UCSD-AML1 (cell line): Measurements from ENCODE around the gene CYP26B1.

Experiments used
- DNase-seq: peaks from one replicate; lab custom pipeline; 2025; ENCODE audit not compliant: unreplicated experiment; lab: John Stamatoyannopoulos, UW

CYP26B1 gene

GRCh38 chr2:72084584-72084976 lies 63.1 kb downstream of the CYP26B1 start:
- no peak for DNase-seq

- no peak for DNase-seq
Observed at GRCh38 chr2:72083751-72084583, 63.7 kb downstream of the CYP26B1 start.

GRCh38 chr2:72082887-72083286 lies 64.8 kb downstream of the CYP26B1 start:
- no peak for DNase-seq

DNA sequence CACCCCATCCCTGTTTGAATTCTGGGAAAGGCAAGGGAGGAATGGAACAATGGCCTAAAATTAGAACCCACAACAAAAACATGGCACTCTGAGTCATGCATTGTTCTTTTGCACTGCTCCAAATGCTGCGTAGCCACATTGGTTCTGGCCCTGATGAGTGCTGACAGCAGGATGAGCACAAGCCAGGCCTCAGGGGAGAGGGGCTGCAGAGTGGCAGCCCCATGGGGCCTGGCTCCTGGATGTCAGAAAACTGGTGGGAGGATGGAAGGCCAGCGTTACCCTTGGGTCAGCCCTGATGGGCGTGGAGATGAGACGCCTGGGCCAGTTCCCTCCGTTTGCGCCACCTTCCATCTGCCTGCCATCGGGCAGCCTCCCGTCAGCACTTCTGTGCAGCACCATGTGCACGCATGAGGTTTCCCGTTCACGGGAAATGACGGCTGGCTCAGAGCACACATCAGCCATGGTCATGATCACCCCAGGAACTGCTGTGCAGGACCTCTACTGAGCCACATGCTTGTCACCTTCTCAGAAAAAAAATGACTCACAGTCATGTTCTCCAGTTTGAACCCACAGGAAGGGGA lies 65.6 kb downstream of the CYP26B1 start:
- no peak for DNase-seq

DNA sequence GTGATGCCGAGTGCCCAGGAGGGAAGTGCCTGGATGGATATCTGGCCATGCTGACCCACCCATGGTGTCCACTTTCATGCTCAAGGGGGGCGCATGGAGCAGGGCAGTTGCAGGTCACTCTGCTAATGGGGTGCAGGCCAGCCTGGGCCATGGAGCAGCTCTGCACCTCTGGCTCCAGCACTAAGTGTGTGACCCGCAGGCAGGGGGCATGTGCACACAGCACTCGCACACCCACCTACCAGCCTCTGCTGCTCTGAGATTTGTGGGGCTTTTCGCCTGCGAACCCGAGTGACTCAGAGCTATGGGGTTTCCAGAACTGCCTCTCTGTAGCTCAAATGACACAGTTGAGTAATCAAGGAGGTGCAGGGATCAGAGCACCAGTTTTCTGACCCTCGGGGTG lies 66.2 kb downstream of the CYP26B1 start:
- DNase-seq: no peak

DNA sequence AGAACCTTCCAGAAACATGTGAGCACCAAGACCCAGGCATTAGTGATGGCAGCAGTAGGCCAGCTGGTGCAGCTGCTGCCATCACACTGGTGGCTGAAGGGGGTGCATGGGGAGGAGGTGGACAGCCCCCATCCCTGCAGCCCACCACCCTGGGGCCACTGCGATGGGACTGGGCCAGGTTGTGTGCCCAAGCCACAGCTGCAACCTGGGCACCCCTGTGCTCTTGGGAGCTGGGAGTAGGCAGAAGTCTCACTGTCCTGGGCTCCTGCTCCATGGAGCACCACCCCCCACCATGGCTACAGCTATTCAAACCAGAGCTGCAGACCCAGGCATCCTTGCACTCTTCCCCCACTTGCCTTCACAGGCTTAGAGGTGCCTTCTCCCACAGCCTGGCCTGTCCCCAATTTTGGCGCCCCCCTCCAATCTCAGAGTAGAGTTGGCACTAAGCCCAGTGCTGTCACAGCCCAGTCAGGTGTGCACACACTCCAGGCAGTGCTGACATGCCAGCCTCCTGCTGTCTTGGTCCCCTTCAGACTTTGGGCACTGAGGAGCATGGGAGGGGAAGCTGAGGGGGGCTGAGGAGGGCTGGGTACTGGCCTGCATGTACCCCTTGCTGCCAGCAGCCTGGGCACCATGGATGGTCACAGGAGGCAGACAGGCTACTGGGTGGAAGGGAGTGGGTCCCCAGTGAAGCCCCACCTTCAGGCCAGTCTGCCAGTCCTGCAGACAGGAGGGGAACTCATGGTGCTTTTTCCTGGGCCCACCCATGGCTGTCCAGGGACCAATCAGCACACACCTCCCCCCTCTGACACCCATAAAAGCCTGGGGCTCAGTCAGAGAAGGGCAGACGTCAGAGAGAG lies 67.1 kb downstream of the CYP26B1 start:
- DNase-seq: no peak
